ENCODE results near the gene LRWD1. TPM values are rescaled to one million over a fixed set of nuclear protein-coding genes. Genes with fewer than 3 reads are reported as not detected.
"Not testable (repeated sequence)": the region's sequence is repeated elsewhere in the genome, so short reads cannot be mapped to it uniquely, and the experiment has no call there.

Gene LRWD1
- total RNA-seq, 2 experiments from 2014 or later, result 20.1 to 20.7 TPM

GRCh38 chr7:102469972-102470825, 5.4 kb downstream of the LRWD1 start:
- Mint-ChIP-seq H3K4me3 (no peak overlapping the region), H3K36me3 (no peaks in the 10 kb centered on the region), H3K4me1 (peaks cover 12% of the 10 kb centered on the region), H3K27ac (no peak overlapping the region), H3K27me3 (no peaks in the 10 kb centered on the region), H3K9me3 (no peaks in the 10 kb centered on the region)
- DNase-seq, result no peak

GRCh38 chr7:102471791-102472125, 7.0 kb downstream of the LRWD1 start:
- H3K4me3 Mint-ChIP-seq, result no peak overlapping the region
- no peaks in the 10 kb centered on the region for H3K27me3 Mint-ChIP-seq
- no peaks in the 10 kb centered on the region for H3K36me3 Mint-ChIP-seq
- DNase-seq, result no peak
- peak overlapping the region; percentile 42 for H3K27ac Mint-ChIP-seq
- peaks cover 4% of the 10 kb centered on the region for H3K4me1 Mint-ChIP-seq
- H3K9me3 Mint-ChIP-seq, result no peaks in the 10 kb centered on the region

DNA sequence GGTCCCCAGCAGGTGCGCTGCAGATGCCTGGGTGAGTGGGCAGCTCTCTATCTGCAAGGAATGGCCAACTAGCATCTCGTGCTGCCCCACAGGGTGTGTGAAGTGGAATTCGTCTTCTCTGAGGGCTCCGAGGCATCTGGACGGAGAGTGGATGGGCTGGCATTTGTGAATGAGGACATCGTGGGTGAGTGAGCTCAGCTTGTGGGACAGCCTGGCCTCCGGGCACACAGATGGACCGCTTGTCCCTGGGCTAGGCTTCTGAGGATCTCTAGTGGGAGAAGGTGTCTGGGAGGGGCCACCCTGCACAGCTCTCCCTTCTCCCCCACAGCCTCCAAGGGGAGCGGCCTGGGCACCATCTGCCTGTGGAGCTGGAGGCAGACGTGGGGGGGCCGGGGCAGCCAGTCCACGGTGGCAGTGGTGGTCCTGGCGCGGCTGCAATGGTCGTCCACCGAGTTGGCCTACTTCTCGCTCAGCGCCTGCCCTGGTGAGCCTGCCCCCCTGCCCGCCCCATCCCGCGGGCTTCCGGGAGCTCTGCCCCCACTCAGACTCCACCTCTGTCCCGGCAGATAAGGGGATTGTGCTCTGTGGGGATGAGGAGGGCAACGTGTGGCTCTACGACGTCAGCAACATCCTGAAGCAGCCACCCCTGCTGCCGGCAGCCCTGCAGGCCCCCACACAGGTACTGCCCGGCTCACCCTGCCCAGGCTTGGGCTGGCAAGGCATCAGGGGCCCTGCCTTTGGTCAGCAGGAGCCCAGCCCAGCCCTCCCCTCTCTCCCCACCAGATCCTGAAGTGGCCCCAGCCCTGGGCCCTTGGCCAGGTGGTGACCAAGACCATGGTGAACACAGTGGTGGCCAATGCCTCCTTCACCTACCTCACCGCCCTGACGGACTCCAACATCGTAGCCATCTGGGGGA, 7.6 kb downstream of the LRWD1 start:
- no peaks in the 10 kb centered on the region for H3K9me3 Mint-ChIP-seq
- no peaks in the 10 kb centered on the region for H3K4me1 Mint-ChIP-seq
- no peak overlapping the region for H3K4me3 Mint-ChIP-seq
- H3K27me3 Mint-ChIP-seq, result no peaks in the 10 kb centered on the region
- no peak for DNase-seq
- H3K36me3 Mint-ChIP-seq, result no peaks in the 10 kb centered on the region
- H3K27ac Mint-ChIP-seq, result peak overlapping the region; percentile 42

DNA sequence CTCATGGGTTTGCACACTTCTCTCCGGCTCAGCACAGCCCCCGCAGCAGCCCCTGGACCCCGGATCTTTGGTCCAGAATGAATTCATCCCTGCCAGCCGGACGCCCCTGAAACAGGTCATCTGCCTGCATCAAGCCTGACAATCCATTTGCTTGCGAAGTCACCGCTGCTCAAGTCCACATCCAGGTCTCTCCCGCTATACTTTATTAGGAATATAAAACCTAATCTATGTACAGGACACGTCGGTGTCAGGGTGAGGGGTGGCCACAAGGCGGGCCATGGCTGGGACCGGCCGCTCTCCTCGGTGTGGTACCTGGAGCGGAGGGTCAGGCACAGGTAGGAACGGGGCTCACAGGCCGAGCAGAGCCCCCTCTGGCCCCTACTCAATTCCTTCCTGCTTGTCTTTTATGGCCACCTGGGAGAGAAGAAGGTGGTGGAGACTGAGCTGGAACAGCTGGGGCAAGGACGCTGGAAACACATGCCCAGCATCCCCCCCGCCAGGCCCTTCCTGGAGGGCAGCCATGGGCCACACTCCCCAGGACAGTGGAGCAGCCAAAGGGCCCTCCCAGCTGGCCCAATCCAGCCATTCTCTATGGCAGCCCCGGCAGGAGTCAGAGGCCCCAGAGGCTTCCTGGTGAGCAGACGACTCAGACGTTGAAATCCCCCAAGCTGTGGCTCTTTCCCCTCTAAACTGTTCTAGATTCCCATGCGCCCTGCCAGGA, 8.6 kb downstream of the LRWD1 start:
- Mint-ChIP-seq H3K36me3 (no peaks in the 10 kb centered on the region), H3K27me3 (no peaks in the 10 kb centered on the region), H3K4me1 (no peaks in the 10 kb centered on the region), H3K27ac (no peak overlapping the region), H3K9me3 (no peaks in the 10 kb centered on the region), H3K4me3 (no peak overlapping the region)
- DNase-seq, result no peak

DNA sequence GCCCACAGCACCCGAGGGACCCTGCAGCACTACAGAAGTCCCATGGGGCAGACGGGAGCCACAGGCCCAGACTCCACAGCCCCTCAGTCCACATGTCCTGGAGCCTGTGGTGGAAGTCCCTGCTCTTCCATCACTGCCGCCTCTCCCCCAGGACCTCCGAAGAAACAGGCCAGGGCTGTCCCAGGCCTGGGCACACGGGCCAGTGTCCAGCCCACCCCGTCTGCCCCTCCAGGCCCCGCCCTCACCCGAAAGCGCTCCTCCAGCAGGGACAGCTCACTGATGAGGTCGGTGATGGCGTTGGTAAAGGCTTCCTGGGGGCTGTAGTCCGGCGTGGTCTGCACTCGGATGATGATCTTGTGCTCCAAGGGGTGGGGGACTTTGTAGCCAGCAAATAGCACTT, 9.3 kb downstream of the LRWD1 start:
- not testable (repeated sequence) for H3K4me3 Mint-ChIP-seq, H3K27me3 Mint-ChIP-seq, DNase-seq, H3K9me3 Mint-ChIP-seq, H3K27ac Mint-ChIP-seq, H3K4me1 Mint-ChIP-seq, H3K36me3 Mint-ChIP-seq

DNA sequence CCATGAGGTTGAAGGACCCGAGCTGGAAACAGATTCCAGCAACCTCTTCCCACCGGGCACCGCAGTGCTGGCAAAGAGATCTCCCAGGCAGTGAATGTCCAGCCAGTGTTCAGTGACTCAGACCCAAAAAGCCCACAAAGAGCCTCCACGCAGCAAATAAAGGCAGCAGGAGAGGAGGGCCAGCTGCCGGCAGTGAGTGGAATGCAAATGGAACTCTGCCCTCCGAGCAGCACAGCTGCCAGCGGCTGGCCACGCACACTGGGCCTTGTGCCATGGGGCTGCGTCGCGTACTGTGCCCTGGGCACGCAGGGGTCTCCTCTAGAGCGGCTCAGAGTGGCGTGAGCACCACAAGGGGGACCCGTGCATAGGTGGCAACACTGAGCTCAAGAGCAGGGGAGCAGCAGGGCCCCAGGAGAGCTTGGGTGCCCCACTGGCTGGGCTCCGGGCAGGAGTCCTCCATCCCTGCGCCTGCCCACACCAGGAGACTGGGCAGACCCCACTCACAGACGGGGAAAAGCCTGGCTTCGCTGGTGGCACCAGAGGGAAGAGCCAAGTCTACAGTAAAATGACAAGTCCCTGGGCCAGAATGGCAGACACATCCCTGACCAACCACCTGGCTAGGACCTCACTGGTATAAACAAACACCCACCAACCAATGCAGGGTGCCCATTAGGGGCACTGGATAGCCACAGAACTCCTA, 10.1 kb downstream of the LRWD1 start:
- not testable (repeated sequence) for H3K9me3 Mint-ChIP-seq, H3K27ac Mint-ChIP-seq, H3K4me3 Mint-ChIP-seq, H3K27me3 Mint-ChIP-seq, DNase-seq, H3K36me3 Mint-ChIP-seq, H3K4me1 Mint-ChIP-seq

- Mint-ChIP-seq H3K27ac (peak within 1 kb of the TSS; percentile 83), H3K4me3 (peak within 1 kb of the TSS; percentile 87)
- H3K4me1 Mint-ChIP-seq, H3K36me3 Mint-ChIP-seq, H3K27me3 Mint-ChIP-seq, H3K9me3 Mint-ChIP-seq: not testable (repeated sequence)
- peak; percentile 75 for DNase-seq
These were observed 13.8 kb downstream of the LRWD1 start, which contains the start of gene POLR2J for GRCh38 chr7:102478314-102479208. Gene POLR2J, minus strand, starts transcription at chr7:102478922. Its CDS starts 62 bp downstream, at chr7:102478860.

DNA sequence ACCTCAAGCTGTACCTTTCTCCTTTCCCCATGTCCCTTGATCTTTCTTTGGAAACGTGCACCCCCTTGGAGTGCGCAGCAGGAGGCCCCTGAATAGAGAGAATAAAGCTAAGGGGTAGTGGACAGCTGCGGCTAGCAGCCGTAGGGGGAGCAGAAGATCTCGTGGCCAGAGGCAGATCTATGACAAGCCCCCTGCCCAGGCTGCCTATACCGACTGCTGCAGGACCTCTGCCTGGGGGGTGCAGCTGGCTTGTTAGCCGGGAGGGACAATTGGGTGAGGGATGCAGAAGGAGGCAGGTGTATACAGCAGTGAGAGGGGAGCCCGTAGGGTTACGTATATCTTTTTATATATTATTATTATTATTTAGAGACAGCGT, 14.4 kb downstream of the LRWD1 start:
- not testable (repeated sequence) for H3K4me3 Mint-ChIP-seq, H3K4me1 Mint-ChIP-seq, H3K27me3 Mint-ChIP-seq, DNase-seq, H3K36me3 Mint-ChIP-seq, H3K9me3 Mint-ChIP-seq, H3K27ac Mint-ChIP-seq

DNA sequence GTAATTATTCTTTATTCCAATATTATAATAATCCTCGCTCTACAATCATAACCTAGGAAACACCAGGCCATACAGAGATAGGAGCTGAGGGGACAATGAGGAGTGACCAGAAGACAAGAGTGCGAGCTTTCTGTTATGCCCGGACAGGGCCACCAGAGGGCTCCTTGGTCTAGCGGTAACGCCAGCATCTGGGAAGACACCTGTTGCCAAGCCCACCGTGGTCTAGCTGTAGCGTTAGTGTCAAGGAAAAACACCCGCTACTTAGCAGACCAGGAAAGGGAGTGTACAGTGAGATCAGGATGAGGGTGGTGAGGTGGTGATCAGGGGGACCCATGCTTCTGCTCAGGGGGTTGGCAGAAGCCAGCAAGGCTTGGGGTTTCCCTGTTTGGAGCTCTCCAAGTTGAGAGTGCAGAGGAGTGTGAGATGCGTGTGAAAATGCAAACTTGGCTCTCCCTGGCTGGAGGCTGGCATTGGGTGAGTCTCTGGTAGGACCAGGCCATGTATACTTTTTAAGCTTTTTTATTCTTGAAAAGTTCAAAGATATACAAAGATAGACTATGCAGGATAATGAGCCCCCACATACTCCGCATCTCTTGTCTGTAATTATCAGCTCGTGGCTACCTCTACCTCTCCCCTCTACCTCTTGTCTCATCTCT, 15.3 kb downstream of the LRWD1 start:
- H3K27me3 Mint-ChIP-seq, H3K27ac Mint-ChIP-seq, DNase-seq, H3K4me3 Mint-ChIP-seq, H3K9me3 Mint-ChIP-seq, H3K4me1 Mint-ChIP-seq, H3K36me3 Mint-ChIP-seq: not testable (repeated sequence)

DNA sequence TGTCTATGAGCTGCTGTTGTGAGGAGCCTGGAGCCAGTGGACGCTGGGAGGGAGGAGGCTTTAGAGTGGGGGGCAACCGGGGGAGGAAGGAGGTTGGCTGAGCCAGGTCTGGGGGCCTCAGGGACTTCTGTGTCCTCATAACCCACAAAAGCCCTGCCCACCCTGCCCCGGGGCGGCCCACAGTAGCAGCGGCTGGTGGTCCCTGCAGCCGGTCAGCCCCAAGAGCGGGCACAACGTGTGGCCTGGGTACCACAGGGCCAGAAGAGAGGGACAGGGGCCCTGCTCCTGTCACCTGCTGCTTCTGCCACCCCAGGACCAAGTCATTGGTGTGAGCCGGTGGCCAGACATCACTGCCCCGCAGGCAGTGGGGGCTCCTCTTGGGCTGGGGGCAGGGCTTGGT, 17.2 kb downstream of the LRWD1 start:
- H3K27me3 Mint-ChIP-seq, DNase-seq, H3K36me3 Mint-ChIP-seq, H3K9me3 Mint-ChIP-seq, H3K4me1 Mint-ChIP-seq, H3K27ac Mint-ChIP-seq, H3K4me3 Mint-ChIP-seq: not testable (repeated sequence)

- not testable (repeated sequence) for DNase-seq, H3K9me3 Mint-ChIP-seq, H3K36me3 Mint-ChIP-seq, H3K27me3 Mint-ChIP-seq, H3K4me1 Mint-ChIP-seq, H3K27ac Mint-ChIP-seq, H3K4me3 Mint-ChIP-seq
These were observed 19.5 kb downstream of the LRWD1 start for GRCh38 chr7:102484317-102484716.

DNA sequence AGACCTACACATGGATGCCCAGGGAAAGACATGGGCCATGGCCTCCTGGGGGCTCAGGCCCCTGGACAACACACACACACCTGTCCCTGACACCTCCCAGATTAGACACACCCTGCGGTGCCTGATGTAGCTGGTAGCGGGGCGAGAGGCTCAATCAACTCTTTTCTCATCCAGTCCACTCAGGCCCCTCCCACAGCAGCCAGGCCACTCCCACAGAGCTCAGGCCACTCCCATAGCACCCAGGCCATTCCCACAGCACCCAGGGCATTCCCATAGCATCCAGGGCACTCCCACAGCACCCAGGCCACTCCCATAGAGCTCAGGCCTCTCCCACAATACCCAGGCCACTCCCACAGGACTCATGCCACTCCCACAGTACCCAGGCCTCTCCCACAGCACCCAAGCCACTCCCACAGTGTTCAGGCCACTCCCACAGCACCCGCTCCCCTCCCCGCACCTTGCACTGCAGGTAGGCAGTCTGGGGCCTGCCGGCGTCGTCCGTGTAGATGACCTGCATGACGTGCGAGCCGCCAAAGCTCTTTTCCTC, 25.8 kb downstream of the LRWD1 start:
- not testable (repeated sequence) for H3K27me3 Mint-ChIP-seq, H3K9me3 Mint-ChIP-seq, H3K4me1 Mint-ChIP-seq, H3K36me3 Mint-ChIP-seq, H3K27ac Mint-ChIP-seq, H3K4me3 Mint-ChIP-seq
- peak; percentile 61 for DNase-seq

- H3K9me3 Mint-ChIP-seq, H3K36me3 Mint-ChIP-seq, H3K27me3 Mint-ChIP-seq, DNase-seq, H3K27ac Mint-ChIP-seq, H3K4me1 Mint-ChIP-seq, H3K4me3 Mint-ChIP-seq: not testable (repeated sequence)
These were observed 28.6 kb downstream of the LRWD1 start for GRCh38 chr7:102493220-102493935.

Data from activated naive CD8-positive, alpha-beta T cell treated with anti-CD3 and anti-CD28 coated beads for 36 hours (primary cell).